Muscle of leg (tissue), 11 donors: ENCODE data around the gene RFX8. TPM values are rescaled to one million over a fixed set of nuclear protein-coding genes. Genes with fewer than 3 reads are reported as not detected.

Source experiments
- DNase-seq: peaks from one replicate; pipeline ENCODE4 v3.0.0; 2013
- H3K27ac ChIP-seq: one replicate; pipeline ENCODE4 v1.5.1; 2013; ENCODE audit warnings: mild to moderate bottlenecking, low read length, control low read depth
- H3K27me3 ChIP-seq: one replicate; pipeline ENCODE4 v1.6.1; 2013; ENCODE audit warnings: low read length; ENCODE audit not compliant: control insufficient read depth, insufficient read depth
- H3K36me3 ChIP-seq: one replicate; pipeline ENCODE4 v1.6.1; 2013; ENCODE audit warnings: low read length; ENCODE audit not compliant: control insufficient read depth, insufficient read depth
- H3K4me1 ChIP-seq: one replicate; pipeline ENCODE4 v1.6.1; 2013; ENCODE audit warnings: low read length; ENCODE audit not compliant: control insufficient read depth, insufficient read depth
- H3K4me3 ChIP-seq: one replicate; pipeline ENCODE4 v1.5.1; 2013; ENCODE audit warnings: low read length, control low read depth
- H3K9me3 ChIP-seq: replicated peaks from 2 replicates; pipeline ENCODE4 v1.6.1; 2013; ENCODE audit warnings: low read depth, low read length; ENCODE audit not compliant: control insufficient read depth
- WGBS: methylation state at CpG from one replicate; pipeline ENCODE4 v1.1.5; 2013; ENCODE audit warnings: missing lambda C conversion rate; ENCODE audit not compliant: insufficient coverage; 5-methylcytosine and 5-hydroxymethylcytosine counted together
- polyA plus RNA-seq, 8 donors: library from polyadenylated mRNA; unstranded; fragments of 120-200 nt; gene quantifications; one replicate each; pipeline versions ENCODE4 v1.2.1 to v1.2.3, GENCODE V29; 2013; ENCODE audit warnings: inconsistent platforms in 1 of 8, low replicate concordance in 1 of 8; ENCODE audit not compliant: insufficient read length in 8 of 8, insufficient read depth in 1 of 8
- total RNA-seq: library from RNA; stranded (reverse); fragments of 120-200 nt; gene quantifications from one replicate; pipeline ENCODE4 v1.2.4, GENCODE V29; 2013

Gene RFX8
- total and polyA plus RNA-seq, 9 donors: 1.8 to 3.1 (median 2.2) TPM

DNA sequence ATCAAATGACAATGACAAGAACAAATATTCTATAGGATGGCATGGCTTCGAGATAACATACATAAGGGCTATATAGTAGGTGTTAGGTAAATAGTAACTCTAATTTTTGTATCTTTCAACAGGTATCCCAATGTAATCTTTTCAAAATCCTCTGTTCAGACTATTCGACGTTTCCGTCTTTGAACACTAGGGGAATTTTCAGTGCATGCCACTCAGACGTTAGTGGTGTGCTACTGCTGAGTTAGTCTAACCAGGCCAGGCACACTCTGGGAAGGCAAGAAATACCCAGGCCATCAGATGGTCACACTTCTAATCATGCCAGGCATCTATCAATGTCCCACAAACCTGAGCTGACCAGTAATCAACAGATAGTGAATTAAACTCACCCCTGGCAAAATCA is 73.0 kb downstream of the RFX8 start:
- 75% methylated on average over 2 of the region's 5 CpGs for WGBS
- no peak overlapping the region for H3K4me3 ChIP-seq

DNA sequence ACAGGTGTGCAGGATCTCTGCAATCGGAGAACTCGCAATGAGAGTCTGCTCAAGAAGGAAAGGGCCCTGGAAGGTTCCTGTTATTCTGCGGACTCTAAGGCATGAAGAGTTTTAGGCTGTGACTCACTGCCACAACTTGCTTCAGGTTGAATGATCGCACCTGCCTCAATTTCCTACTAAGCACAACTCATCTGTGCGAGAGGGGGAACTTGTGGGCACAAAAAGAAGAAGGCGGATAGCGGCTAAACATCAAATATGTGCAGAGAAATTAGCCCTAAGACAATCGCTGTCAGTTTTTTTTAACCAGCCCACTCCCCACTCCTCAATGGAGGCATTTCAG is 73.6 kb downstream of the RFX8 start:
- Histone ChIP-seq H3K27ac (no peak overlapping the region), H3K9me3 (no peaks in the 10 kb centered on the region), H3K4me1 (peaks cover 14% of the 10 kb centered on the region), H3K36me3 (no peaks in the 10 kb centered on the region), H3K4me3 (no peak overlapping the region), H3K27me3 (peaks cover 8% of the 10 kb centered on the region)
- DNase-seq: no peak
- 90% methylated on average over 7 of the region's 8 CpGs for WGBS

More for the DNA sequence above, 73.0 kb downstream of the RFX8 start:
- Histone ChIP-seq H3K27ac (no peak overlapping the region), H3K27me3 (peaks cover 8% of the 10 kb centered on the region), H3K36me3 (no peaks in the 10 kb centered on the region), H3K4me1 (peaks cover 14% of the 10 kb centered on the region), H3K9me3 (no peaks in the 10 kb centered on the region)
- no peak for DNase-seq

DNA sequence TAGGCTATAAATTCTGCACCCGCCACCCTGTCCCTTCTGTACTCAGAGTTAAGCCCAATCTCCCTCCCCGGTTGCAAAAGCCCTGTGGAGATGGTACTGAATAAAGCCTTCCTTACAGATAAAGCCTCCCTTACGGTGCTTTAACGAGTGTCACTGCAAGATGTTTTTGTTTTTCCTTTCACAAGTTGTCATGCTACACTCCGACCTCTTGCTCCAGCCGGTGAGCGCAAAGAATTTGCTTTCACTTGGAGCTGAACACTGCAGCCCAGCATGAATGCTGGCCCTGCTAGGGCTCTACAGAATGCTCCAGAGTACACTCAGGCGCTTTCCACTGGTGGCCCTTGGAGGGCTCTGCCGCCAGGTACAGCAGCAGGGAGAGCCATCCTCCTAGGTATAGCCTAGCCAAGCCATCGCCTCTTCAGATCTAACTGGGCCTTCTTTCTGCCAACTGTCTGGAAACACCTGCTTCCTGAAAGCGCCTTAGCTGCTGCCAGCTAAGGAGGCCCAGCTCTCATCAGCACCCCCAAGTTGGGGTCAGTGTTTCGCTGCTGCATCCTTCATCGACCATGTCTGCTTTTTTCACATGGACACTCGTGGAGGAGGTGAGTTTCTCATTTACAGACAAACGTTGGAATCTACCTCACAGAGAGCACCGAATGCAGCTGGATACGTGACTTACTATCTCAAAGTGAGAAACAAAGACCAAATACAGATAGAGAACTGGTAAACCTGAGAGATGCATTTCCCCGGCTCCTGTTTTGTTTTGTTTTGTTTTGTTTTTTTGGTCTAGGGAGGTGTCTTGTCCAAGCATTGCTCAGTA is 74.2 kb downstream of the RFX8 start:
- no peaks in the 10 kb centered on the region for H3K9me3 ChIP-seq

DNA sequence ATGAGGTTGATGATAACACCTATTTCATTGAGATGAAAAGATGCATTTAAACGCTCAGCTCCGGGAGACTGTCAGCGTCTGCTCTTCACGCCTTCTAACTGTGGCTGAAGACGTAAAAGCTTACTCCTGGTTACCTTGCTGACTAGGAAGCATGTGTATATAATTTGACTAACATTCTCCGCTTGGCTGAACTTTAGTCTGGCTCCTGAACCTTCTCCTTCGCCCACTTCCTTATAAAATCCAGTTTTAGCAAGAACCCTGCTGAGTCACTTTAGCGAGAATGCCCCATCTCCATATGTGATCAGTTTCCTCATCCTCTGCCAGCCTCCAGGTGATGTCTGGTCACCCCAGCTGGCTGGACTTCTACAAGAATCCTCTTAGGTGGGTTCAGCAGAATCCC is 74.9 kb downstream of the RFX8 start:
- 60% methylated on average over 3 of the region's 8 CpGs for WGBS

More for the DNA sequence above, 74.2 kb downstream of the RFX8 start:
- peaks cover 8% of the 10 kb centered on the region for H3K27me3 ChIP-seq
- no peaks in the 10 kb centered on the region for H3K36me3 ChIP-seq
- peaks cover 14% of the 10 kb centered on the region for H3K4me1 ChIP-seq
- H3K4me3 ChIP-seq: no peak overlapping the region
- no peak overlapping the region for H3K27ac ChIP-seq
- no peak for DNase-seq
- 58% methylated on average over 11 of the region's 18 CpGs for WGBS

DNA sequence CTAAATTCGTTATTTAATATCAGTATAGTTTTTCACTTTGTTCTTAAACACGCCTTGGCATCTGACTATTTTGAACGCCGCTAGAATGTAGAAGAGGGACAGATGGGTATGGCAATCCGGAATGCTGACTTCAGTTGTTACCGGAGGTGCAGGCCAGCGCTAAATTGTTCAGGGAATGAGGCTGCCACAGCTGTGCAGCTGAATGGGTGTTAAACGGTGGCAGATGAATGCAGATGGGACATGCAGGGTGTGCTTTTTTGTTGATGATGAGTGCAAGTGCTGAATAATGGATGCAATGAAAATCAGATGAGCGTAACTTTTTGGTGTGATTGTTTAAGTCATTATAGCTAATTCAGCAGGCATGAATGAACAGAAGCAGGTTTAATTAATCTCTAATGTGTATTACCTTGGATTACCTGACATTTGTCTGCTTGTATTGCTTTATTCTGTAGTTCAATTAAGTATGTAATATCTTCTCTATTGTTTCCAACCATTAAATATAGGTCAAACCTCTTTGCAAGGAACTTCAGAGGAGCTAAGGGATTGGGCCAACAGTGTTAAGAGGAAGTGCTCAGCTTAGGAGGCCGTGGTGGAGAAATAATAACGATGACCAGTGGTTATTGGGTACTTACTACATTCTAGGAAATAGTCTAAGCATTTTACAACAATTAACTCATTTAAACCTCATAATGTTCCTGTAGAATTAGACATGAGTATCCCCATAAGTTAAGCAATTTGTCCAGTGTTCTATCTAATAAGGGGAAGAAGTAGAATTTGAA is 75.7 kb downstream of the RFX8 start:
- no peaks in the 10 kb centered on the region for H3K9me3 ChIP-seq
- no peaks in the 10 kb centered on the region for H3K36me3 ChIP-seq
- H3K27me3 ChIP-seq: peaks cover 8% of the 10 kb centered on the region
- H3K4me1 ChIP-seq: peaks cover 14% of the 10 kb centered on the region
- no peak for DNase-seq
- H3K27ac ChIP-seq: no peak overlapping the region
- 67% methylated on average over 5 of the region's 11 CpGs for WGBS
- H3K4me3 ChIP-seq: no peak overlapping the region

More for the DNA sequence above, 74.9 kb downstream of the RFX8 start:
- Histone ChIP-seq H3K4me3 (no peak overlapping the region), H3K36me3 (no peaks in the 10 kb centered on the region), H3K9me3 (no peaks in the 10 kb centered on the region), H3K4me1 (peaks cover 14% of the 10 kb centered on the region), H3K27ac (no peak overlapping the region), H3K27me3 (peaks cover 8% of the 10 kb centered on the region)
- no peak for DNase-seq

DNA sequence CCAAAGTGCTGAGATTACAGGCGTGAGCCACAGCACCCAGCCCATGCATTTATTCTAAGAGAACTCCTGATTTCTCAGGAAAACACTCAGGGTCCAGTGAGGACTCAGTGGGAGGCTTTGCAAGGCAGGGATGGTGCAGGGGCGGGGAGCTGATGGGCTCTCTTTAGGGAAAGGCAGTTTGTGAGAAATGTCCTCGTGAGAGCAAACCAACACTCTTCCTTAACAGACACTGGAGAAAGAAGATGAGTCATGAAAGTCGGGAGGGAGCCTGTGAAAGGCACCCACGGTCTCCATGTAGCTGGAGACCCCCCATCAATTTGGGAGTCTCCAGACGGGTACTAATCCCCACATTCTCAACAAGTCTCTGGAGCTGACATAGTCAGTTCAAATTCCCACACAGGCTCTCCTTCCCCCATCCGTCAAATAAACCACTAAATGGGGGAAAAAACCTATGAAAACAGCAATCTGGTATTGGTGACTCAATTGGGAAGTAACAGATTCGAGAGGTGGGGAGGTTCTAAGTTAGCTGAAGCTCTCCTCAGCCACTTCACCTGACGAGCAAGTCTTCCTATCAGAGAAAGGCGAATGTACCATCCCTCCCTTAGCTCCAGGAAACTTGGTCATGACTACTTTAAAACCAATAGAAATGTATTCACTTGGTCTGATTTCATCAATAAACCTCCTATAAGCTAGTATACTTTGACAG is 76.6 kb downstream of the RFX8 start:
- H3K36me3 ChIP-seq: no peaks in the 10 kb centered on the region
- peaks cover 14% of the 10 kb centered on the region for H3K4me1 ChIP-seq
- H3K4me3 ChIP-seq: no peak overlapping the region
- peaks cover 8% of the 10 kb centered on the region for H3K27me3 ChIP-seq
- WGBS: 77% methylated on average over 5 of the region's 10 CpGs
- no peak overlapping the region for H3K27ac ChIP-seq
- DNase-seq: no peak
- H3K9me3 ChIP-seq: no peaks in the 10 kb centered on the region

DNA sequence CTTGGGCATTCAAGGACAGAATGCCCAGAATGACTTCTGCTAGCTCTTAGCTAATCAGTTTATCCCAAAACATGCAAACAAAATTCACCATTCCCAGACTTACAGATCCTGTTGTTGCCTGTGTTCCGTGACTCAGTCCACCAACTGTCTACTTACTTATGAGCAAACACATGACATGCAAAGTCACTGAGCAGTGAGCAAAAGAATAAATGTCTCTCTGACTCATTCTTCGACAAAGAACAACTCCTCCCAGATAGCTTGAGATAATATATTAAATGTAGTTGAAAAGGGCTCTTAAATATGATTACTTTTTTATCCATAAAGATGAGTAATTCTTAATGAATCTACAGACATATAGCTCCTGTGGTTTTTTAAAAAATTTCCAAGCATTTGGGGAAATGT is 78.6 kb downstream of the RFX8 start:
- Histone ChIP-seq H3K9me3 (no peaks in the 10 kb centered on the region), H3K27me3 (peaks cover 5% of the 10 kb centered on the region), H3K4me1 (peaks cover 10% of the 10 kb centered on the region), H3K4me3 (no peak overlapping the region), H3K27ac (no peak overlapping the region), H3K36me3 (no peaks in the 10 kb centered on the region)
- no CpG with 5 or more reads among the region's 2 CpGs for WGBS
- DNase-seq: no peak

DNA sequence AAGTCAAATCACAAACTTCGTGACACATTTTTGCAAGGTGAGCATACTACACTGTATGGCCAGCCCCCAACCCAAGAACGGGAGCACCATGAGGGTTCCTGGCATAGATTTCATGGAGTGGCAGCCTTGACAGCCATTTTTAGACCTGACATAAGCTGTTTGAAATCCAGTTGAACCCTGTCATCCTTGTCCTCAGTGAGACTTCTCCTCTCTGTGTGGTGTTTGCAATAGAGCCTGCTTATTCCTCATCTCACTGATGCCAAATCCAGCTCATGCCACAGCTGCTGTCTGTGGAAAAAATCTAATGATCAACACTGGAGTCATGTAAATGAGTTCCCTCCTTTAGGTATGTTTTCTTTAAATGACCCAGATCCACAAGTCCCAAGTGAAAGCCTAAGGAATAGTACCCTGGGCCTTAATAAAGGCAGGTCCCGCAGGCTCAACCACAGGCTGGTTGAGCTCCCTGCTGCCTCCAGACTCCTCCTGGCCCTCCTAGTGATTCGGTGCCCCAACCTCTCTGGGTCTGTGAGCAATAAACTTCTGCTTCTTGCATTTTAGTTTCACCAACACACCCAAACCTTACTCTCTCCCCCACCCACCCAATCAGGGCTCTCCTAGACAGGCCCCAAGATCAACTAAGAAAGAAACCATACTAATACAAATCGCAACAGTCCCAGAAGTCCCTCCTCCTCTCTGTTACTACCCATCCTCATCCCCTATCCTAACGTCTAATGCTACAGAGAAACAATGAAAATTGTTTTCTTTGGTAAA is 79.2 kb downstream of the RFX8 start:
- no peak overlapping the region for H3K4me3 ChIP-seq
- no peaks in the 10 kb centered on the region for H3K9me3 ChIP-seq
- WGBS: 59% methylated on average over 3 of the region's 6 CpGs
- peaks cover 5% of the 10 kb centered on the region for H3K27me3 ChIP-seq
- DNase-seq: no peak
- H3K36me3 ChIP-seq: no peaks in the 10 kb centered on the region
- H3K27ac ChIP-seq: no peak overlapping the region
- peaks cover 8% of the 10 kb centered on the region for H3K4me1 ChIP-seq

DNA sequence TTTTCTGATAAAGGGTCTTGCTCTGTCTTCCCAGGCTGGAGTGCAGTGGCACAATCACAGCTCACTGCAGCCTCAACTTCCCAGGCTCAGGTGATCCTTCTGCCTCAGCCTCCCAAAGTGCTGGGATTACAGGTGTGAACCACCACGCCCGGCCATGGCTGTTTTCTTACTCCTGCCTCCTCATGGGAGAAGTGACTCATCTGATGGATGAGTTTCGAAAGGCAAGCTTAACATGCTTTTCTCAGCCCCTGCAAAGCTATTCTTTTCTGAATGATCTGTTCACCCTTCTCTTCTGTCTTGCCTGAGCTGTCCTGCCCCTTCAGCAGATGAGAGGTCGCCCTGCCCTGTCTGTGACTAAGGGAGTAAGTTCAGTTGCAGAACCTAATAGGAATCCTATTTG is 86.7 kb downstream of the RFX8 start:
- DNase-seq: no peak
- H3K27ac ChIP-seq: no peak overlapping the region
- H3K27me3 ChIP-seq: peaks cover 41% of the 10 kb centered on the region
- no peaks in the 10 kb centered on the region for H3K36me3 ChIP-seq
- H3K4me3 ChIP-seq: no peak overlapping the region
- no peaks in the 10 kb centered on the region for H3K9me3 ChIP-seq
- H3K4me1 ChIP-seq: peaks cover 10% of the 10 kb centered on the region
- WGBS: no CpG with 5 or more reads among the region's 4 CpGs
